SKM-1 treated with dmso at 0.1 percent for 144 hours (cell line): ENCODE data around the gene RHPN2.
A peak's percentile ranks its signal among the peaks of the same experiment; 100 is the strongest.

Experiments used
- DNase-seq: peaks from one replicate; lab custom pipeline; 2025; ENCODE audit not compliant: unreplicated experiment; lab: John Stamatoyannopoulos, UW

The RHPN2 gene

DNA sequence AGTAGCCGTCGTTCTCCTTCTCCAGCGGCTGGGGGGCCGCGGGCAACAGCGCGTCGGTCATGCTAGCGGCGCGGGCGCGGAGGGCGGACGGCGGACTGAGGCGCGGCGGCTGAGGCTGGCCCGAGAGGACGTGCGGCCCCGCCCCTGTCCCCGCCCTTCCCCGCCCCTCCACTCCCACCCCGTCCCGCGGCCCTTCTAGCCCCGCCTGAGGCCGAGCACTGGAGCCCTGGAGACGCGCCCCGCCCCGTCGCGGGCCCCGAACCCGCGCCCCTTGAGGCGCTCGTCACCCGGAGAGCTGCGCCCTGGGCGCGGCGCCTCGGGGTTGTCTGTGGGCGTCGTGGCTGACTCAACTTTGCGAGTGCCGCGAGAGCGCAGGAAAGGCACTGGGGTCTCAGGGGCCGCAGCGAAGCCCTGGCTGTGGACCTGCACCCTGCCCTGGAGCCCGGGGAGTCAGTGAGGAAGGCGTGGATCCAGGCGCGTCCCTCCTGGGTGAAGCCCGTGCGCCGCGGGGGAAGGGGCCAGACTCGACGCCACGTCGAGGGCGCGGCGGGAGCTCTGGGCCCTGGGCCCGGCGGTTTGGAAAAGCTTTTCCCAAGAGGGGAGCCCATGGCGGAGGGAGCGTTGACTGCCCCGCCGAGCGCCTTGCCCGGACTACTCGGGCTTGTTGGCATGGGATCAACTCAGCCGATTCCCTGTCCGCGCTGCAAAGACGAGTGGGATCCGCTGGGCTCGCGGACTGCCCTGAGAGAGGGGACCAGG, at the start of gene RHPN2:
Gene RHPN2, minus strand, starts transcription at position 97 of the 759 bp plus-strand sequence. Its CDS starts 36 bp downstream, at position 61.
- DNase-seq: peak; percentile 70

DNA sequence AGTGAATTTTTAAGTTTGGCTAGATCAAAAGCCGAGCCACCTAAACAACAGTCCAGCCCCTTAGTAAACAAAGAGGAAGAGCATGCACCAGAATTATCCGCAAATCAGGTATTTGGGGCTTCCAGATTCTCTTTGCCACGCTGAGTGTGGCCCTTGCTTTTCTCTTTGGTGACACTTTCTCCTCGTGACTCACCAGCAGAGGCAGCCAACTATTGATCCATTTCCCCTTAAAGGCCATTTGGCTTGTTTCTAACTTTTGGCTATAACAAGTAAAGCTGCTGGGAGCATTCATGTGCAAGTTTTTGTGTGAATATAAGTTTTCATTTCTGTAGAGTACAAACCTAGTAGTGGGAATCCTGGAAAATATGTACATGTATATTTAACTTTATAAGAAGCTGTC, 49.6 kb upstream of the RHPN2 start:
- no peak for DNase-seq

DNA sequence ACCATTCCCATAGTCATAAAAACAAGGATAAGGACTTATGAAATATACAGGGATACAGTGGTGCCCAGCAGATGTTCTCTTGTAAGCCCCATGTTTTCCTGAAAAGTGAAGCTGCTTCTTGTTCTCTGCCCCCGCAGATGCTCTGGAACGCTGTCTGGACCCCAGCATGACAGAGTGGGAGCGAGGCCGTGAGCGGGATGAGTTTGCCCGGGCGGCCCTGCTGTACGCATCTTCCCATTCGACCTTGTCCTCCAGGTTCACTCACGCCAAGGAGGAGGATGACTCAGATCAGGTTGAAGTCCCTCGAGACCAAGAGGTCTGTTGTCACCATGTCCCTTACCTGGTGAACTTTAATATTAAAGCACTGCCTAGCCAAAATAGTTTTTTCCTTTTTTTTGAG, 46.9 kb upstream of the RHPN2 start:
- DNase-seq: no peak

DNA sequence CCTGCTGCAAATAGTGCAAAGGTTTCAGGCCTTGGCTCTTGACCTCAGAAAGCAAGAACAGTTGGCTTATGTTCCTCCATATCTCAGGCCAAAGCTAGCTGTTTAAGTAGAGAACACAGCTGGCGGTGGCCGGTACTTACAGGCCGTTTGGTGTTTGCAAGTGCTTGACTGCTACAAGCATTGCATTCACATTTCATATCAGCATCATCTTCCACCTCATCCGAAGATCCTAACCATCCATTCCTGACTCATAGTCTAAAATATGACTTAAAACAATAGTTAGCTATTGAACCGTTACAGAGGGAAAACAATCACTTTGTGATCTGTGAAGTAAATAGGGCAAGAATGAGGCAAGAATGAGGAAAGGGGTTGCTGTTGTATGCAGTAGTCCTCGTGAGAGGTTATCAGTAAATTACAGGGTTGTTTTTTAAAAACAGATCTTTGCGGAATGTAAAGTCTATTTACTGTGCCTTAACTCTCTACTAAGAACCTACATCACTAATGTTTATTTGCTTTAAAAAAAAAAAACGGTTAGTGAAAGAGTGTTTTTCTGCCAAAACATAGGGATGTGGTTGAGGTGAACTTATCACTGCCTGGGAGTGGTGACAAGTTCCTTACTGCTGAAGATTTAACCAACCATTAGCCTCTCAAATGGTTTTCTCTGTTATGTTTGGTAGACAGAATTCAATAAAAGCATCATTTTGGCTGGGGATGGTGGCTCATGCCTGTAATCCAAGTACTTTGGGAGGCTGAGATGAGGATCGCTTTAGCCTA, 45.6 kb upstream of the RHPN2 start:
- DNase-seq: no peak

DNA sequence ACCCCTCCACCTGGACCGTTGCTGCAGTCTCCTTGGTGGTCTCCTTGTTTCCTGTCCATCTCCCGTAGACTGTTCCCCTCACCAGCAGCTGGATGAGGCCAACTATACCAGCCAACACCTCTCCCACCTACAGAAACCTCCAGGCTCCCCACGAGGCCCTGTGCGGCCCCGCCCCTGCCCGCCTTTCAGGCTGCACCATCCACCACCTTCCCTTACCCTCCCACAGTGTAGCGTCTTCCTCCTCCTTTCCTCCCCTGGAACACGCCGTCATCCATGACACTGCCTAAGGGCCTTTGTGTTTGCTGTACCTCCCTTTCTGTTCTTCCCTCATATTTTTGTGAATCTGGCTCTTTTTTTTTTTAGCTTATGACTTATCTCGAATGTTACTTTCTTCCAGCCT, 43.5 kb upstream of the RHPN2 start:
- no peak for DNase-seq

DNA sequence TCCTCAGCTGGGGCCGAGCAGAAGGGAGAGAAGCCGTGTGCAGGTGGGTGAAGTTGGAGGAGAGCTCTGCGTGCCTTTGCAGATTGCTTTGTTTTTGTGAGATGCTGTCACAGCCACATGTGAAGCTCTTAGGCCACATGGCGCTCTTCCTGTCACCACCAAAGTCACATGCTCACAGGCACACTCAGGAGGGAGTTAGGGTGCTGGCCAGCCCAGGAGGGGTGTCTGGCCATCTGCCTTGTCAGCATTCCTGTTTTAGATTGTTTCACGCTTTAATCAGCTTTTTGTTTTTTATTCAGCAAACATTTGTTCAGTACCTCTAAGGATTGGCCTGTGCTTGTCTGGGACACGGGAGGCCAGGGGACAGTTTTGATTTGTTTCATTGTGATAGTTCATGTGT, 38.2 kb upstream of the RHPN2 start:
- no peak for DNase-seq

DNA sequence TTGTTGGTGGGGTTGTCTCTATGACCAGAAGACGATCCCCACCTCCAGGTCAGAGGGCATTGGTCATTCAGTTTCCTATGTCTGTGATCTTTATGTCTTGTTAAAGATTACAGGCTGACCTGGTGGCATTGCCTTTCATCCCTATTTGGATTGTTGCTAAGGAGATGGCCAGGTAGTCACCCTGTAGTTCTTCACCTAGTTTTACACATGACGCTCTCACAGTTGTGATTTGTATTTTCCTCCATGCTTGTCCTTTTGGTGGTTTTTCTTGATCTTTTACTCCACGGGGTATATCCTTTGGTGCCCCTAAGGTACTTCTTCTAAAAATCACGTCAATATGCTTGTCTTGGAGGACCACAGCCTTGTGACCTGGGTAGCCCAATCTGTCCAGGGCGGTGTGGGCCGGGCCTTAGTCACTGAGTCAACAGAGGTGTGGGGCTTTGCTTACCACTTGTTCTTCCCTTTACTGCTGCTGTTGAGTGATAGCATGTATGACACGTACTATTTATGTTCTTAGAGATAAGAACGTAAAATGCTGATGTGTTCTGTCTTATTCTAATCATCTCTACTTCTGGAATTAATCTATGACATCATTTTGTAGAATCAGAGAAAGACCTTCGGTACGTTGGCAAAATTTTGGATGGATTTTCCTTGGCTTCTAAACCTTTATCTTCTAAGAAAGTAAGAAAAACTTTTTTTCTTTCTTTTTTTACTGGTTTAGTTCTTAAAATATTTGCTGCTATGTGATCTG, 36.4 kb upstream of the RHPN2 start:
- DNase-seq: no peak

DNA sequence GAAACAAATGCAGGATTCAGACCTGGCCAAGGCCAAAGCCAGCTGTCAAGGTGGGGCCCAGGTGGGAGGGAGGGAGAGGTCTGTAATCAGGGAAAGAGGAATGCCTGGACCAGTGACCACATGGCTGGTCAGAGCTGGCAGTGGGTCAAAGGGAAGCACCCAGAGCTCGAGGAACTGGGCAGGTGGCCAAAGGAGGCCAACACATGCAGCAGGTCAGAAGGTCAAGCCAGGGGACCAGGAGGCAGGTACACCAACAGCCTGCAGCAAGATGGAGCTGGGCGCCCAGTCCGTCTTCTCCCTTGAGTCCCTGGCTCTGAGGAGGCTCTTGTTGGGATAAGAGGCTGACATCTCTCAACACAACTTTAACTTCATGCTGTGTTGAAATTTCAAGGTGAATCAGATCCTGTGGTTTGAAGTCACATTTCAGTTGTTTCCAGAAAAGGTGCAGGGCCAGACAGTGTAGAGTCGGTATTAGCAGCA, 33.4 kb upstream of the RHPN2 start:
- DNase-seq: no peak

DNA sequence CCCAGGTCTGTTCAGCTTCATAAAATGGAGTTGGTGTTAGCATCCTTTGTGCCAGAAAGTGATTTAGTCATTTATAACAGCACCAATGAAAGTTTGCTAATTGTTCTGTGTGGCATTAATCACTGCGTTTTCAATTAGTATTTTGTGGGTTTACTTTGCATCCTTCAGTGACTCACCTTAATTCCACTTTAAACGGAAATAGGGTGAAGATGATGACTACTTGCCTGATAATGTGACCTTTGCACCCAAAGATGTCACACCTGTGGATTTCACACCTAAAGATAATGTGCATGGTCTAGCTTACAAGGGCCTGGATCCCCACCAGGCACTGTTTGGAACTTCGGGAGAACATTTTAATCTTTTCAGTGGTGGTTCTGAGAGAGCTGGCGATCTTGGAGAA, 31.3 kb upstream of the RHPN2 start:
- no peak for DNase-seq

DNA sequence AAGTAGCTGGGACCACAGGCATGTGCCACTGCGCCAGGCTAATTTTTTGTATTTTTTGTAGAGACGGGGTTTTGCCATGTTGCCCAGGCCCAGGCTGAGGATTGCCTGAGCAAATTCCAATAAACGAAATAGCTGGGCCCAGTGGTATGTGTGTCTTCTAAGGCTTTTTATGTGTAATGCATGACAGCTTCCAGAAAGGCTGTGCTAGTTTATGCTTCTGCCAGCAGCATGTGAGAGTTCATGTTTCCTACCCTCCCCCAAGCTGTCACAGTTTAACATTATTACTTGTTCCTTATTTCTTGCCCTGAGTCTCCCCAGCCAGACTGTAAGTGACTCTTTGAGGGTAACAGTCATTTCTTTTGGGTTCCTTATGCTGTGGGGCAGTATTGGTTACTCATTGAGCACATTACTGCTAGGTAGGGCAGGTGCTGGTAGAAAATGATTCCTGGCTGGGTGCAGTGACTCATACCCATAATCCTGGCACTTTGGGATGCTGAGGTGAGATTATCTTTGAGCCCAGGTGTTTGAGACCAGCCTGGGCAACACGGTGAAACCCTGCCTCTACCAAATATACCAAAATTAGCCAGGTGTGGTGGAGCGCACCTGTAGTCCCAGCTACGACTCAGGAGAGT, 29.9 kb upstream of the RHPN2 start:
- no peak for DNase-seq

DNA sequence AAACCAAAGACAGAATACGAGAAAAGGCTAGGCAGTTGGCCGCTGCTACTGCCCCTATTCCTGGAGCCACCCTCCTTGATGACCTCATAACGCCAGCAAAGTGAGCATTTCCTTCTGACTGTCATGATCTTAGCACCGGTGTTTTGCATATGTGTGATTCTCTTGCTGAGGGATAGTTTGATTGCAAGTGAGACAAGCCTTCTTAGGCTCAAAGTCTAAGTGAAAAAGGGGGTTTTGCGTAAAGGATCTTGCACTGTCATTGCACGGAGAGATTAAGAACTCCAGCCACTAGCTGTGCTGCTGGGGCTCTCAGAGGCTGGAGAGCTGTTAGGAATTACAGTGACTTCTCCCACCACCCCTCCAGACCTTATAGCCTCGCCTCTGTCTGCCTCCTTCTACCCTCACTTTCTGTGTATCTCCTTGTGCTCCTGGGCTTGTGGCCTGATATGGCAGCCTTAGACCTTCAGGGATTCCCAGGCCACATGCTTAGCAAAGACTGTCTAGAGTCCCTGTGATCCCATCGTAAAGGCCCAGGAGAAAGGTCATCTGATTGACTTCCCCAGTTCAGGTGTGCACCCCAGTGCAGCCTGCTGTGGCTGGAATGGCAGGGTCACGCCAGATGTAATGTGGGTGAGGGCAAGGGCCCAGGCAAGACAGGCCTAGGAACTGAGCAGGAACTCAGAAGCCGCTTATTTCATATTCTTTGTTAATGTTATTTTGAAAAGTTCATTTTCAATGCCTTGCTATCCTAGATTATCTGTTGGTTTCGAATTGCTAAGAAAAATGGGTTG, 28.9 kb upstream of the RHPN2 start:
- no peak for DNase-seq

DNA sequence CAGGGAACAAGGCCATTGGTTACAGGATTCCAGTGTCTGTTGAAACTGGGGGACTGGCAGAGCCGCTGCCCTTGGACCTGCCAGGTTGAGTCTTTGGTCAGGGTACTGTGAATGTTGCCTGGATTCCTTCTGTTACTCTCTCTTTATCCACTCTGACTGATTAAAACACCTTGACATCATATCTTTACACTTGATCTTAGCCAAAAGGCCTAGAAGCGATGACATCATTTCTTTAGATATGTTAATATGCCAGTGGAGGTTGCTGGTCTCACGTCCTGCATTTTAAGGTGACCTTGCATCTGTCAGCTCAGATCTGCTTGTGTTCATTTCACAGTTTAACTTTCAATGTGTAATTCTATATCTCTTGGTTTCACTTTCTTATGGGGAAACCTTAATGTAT, 25.5 kb upstream of the RHPN2 start:
- no peak for DNase-seq

DNA sequence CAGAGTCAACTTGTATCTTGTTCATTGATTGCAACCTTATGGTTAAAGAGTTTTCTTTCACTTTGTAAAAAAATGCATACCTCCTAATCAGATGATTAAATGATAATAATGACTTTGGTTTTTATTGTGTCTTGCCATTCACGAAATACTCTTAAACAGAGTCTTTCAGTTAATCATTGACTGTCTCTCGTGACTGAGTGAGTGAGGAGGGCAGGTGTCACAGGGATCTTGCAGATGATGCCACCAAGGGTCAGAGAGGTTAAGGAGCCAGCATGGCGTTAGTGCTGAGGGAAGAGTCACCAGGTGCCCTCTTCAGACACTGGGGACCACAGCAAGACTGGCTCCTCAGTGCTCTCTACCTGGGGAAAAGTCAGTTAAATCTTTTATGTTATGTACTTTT, 24.3 kb upstream of the RHPN2 start:
- no peak for DNase-seq

DNA sequence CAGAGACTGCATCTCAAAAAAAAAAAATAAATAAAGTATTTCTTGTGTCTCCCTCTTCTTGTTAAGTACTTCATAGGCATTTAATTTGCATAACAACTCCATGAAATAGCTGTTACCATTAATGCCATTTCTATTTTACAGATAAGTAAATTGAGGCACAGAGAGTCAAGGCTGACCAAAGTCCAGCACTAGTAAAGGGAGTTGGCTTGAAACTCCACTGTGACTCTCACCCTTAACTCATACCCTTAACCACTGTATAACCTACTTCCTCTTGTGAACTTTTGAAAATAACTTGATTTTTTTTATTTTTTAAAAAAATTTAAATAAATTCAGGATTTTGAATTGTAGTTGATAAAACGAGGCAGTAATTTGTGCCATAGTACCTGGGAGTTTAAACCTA, 22.3 kb upstream of the RHPN2 start:
- DNase-seq: no peak

DNA sequence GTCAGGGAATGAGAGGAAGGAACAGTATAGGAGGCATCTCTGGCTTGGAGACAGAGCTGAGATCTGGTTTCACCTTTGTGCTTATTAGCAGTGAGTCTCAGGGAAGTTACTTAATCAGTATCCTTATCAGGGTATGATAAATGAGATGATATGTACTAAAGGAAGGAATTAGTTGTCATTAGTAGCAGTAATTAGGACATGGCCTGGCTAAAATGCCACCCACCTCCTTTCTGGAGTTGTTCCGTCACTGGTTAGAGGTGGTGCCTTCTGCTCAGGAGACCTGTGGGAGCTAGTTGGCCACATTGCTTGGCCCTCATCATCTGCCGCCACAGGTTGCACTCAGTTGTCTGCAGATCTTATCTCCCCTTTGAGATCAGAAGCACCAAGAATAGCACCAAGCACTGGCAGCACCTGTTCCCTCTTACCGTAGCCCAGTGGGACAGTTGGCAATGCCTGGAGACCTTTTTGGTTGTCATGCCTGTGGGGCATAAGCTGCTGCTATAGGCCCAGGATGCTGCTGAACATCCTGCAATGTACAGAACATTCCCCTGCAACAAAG, 21.0 kb upstream of the RHPN2 start:
- DNase-seq: no peak

DNA sequence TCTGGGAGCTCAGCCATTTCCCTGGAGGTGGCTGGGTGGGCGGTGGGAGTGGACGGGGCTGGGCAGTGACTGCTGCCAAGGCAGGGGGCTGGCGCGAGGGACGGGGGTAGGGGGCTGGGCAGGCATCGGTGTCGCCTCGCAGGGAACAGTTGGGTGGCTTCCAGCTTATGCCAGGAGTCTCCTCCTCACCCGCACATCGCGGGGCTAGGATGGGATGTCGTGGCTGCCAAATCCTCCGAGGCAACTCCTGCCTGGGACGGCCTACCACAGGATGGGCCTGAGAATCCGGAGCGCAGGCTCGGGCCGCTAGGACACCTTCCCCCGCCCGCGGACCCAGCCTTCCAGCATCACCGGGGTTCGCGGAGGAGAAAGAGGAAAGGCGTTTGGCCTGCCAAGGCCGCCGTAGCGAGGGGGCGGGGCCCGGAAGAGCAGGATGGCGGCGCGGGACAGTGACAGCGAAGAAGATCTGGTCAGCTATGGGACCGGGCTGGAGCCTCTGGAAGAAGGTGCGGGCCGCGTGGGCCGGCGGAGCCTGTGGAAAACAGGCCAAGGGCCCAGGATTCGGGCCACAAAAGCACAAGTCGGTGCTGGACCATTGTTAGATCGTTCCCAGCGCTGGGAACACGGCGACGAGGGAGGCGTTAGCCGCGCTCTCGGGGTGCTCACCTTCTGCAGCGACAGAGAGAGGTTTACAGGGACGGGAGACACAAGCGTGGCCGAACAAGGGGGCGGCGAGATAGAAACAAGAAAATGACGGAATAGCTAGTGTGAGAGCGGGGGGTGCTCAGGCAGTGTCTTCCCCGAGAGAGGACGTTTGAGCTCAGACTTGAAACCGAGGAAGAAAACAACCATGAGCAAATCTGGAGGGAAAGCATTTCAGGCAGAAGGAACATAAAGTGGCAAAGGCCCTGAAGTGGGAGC, 16.3 kb upstream of the RHPN2 start, which contains the start of gene GPATCH1:
Gene GPATCH1, plus strand, starts transcription at position 421 of the 921 bp plus-strand sequence. Its CDS starts 13 bp downstream, at position 434.
- DNase-seq: peak; percentile 88

DNA sequence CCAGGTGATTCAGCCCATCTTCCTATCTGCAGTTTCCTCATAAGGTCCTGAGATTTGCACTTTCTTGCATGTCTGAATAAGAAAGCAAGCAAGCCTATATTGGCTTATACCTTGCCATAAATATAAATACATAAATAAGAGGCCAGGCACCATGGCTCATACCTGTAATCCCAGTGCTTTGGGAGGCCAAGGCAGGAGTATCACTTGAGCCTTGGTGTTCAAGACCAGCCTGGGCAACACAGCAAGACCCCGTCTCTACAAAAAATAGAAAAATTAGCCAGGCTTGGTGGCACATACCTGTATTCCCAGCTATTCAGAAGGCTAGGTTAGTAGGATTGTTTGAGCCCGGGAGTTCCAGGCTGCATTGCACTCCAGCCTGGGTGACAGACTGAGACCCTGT, 10.8 kb upstream of the RHPN2 start:
- DNase-seq: no peak

DNA sequence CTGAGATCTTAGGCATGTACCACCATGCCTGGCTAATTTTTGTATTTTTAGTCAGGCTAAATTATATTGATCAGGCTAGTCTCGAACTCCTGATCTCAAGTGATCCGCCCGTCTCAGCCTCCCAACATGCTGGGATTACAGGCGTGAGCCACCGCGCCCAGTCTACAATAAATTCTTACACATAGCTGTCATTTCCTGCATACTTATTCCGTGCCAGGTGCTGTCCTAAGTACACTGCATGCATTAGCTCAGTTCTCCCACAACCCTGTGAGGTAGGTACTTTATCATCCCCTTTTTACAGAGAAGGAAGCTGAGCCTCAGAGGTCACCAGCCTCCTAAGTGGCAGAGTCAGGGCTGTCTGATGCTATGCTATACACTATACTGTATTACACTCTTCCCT, 7.2 kb upstream of the RHPN2 start:
- DNase-seq: no peak

DNA sequence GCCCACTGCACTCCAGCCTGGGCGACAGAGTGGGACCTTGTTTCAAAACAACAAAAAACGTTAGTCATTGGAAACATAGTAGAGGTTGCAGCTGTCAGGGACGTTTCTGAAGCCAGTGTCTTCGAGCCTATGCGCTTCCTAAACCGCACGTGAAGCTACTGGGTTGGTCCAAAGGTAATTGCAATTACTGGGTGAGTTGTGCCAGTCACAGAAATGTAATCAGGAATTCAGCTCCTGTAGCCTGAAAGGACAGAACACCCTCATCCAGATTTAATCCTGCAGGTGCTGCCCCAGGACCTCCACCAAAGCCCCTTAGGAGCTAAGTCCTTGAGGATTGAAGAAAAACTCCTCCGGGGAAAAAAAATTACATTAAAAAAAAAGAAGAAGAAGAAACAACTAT, 2.4 kb upstream of the RHPN2 start:
- no peak for DNase-seq
